ENCODE measurements around the gene FLAD1.

FLAD1 gene

GRCh38 chr1:154951901-154952657 lies 31.1 kb upstream of the FLAD1 start:
- DNase-seq (ENCODE audit: low read depth, low spot score), result no peak

GRCh38 chr1:154952664-154953063 lies 30.5 kb upstream of the FLAD1 start:
- DNase-seq (ENCODE audit: low read depth, low spot score), result no peak

- no peak for DNase-seq (ENCODE audit: low read depth, low spot score)
These were observed 29.5 kb upstream of the FLAD1 start for GRCh38 chr1:154953611-154954038.

- DNase-seq (ENCODE audit: low read depth, low spot score), result no peak
These were observed 28.6 kb upstream of the FLAD1 start for GRCh38 chr1:154954541-154954940.

- DNase-seq (ENCODE audit: low read depth, low spot score), result no peak
These were observed 28.0 kb upstream of the FLAD1 start for GRCh38 chr1:154955039-154955717.

GRCh38 chr1:154955718-154956543 lies 27.2 kb upstream of the FLAD1 start, which contains the start of gene PBXIP1:
TSS of gene PBXIP1 (minus strand) at chr1:154956099. CDS start at chr1:154953721, 2,378 bp downstream.
- no peak for DNase-seq (ENCODE audit: low read depth, low spot score)

GRCh38 chr1:154956544-154956941 lies 26.6 kb upstream of the FLAD1 start:
- DNase-seq (ENCODE audit: low read depth, low spot score), result no peak

- no peak for DNase-seq (ENCODE audit: low read depth, low spot score)
These were observed 26.0 kb upstream of the FLAD1 start for GRCh38 chr1:154957091-154957657.

GRCh38 chr1:154958036-154958435 lies 25.1 kb upstream of the FLAD1 start:
- no peak for DNase-seq (ENCODE audit: low read depth, low spot score)

- no peak for DNase-seq (ENCODE audit: low read depth, low spot score)
These were observed 24.3 kb upstream of the FLAD1 start for GRCh38 chr1:154958681-154959425.

GRCh38 chr1:154959426-154959780 lies 23.7 kb upstream of the FLAD1 start:
- DNase-seq (ENCODE audit: low read depth, low spot score), result no peak

GRCh38 chr1:154960446-154961136 lies 22.6 kb upstream of the FLAD1 start:
- no peak for DNase-seq (ENCODE audit: low read depth, low spot score)

- DNase-seq (ENCODE audit: low read depth, low spot score), result no peak
These were observed 21.7 kb upstream of the FLAD1 start, which contains the start of gene PYGO2 for GRCh38 chr1:154961207-154962155. TSS of gene PYGO2 (minus strand) at chr1:154961782. CDS start at chr1:154961576, 206 bp downstream.

GRCh38 chr1:154962156-154962749 lies 20.9 kb upstream of the FLAD1 start:
- no peak for DNase-seq (ENCODE audit: low read depth, low spot score)

GRCh38 chr1:154962795-154963330 lies 20.3 kb upstream of the FLAD1 start:
- DNase-seq (ENCODE audit: low read depth, low spot score), result no peak

- DNase-seq (ENCODE audit: low read depth, low spot score), result no peak
These were observed 19.5 kb upstream of the FLAD1 start for GRCh38 chr1:154963643-154964042.

GRCh38 chr1:154964359-154964758 lies 18.8 kb upstream of the FLAD1 start:
- DNase-seq (ENCODE audit: low read depth, low spot score), result no peak

GRCh38 chr1:154966111-154966510 lies 17.0 kb upstream of the FLAD1 start:
- DNase-seq (ENCODE audit: low read depth, low spot score), result no peak

Data from smooth muscle cell of the brain vasculature (primary cell).